Neural cell (in vitro differentiated cells): Measurements from ENCODE around the gene OR52E8.

Experiments used
- CTCF ChIP-seq: fragments of 450-650 bp; IDR thresholded peaks from 2 replicates; pipeline ENCODE4 v1.5.1; 2014; ENCODE audit warnings: antibody characterized with exemption, mild to moderate bottlenecking, moderate library complexity; ENCODE audit not compliant: poor library complexity, severe bottlenecking
- POLR2AphosphoS5 ChIP-seq: IDR thresholded peaks from 2 replicates; pipeline ENCODE4 v1.6.1; 2012
- REST ChIP-seq: IDR thresholded peaks from 2 replicates; pipeline ENCODE4 v1.6.1; 2012; ENCODE audit warnings: borderline replicate concordance
- TAF1 ChIP-seq: IDR thresholded peaks from 2 replicates; pipeline ENCODE4 v1.6.1; 2012; ENCODE audit warnings: low read depth

- TF ChIP-seq CTCF (no peak), POLR2AphosphoS5 (no peak), TAF1 (no peak), REST (no peak)
Observed at GRCh38 chr11:5851002-5851401, 6.5 kb downstream of the OR52E8 start.
